GM19240 (cell line): Measurements from ENCODE around the gene ARHGEF16.

ENCODE experiments used
- DNase-seq: peaks from one replicate; pipeline ENCODE4 v3.0.0; 2011; ENCODE audit warnings: low spot score; ENCODE audit not compliant: insufficient read length

ARHGEF16 gene

DNA sequence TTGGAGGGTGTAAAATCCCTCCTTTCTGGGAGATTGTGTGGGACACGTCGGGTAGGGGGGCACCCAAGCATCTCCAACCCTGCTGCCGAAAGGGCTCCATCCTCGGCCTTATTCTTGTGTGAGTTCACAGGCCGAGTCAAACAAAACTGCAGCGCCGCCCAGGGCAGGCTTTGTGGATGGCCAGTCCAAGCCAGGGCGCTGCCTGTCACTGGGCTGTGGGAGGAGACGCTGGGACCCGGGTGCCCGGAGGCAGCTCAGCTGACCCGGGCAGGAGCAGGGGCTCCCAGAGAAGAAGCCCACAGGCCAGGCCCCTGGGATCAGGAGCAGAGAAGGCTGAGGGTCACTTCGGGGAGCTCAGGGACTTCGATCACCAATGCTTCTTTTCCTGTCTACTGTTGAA, 31.8 kb upstream of the ARHGEF16 start:
- DNase-seq, result no peak

DNA sequence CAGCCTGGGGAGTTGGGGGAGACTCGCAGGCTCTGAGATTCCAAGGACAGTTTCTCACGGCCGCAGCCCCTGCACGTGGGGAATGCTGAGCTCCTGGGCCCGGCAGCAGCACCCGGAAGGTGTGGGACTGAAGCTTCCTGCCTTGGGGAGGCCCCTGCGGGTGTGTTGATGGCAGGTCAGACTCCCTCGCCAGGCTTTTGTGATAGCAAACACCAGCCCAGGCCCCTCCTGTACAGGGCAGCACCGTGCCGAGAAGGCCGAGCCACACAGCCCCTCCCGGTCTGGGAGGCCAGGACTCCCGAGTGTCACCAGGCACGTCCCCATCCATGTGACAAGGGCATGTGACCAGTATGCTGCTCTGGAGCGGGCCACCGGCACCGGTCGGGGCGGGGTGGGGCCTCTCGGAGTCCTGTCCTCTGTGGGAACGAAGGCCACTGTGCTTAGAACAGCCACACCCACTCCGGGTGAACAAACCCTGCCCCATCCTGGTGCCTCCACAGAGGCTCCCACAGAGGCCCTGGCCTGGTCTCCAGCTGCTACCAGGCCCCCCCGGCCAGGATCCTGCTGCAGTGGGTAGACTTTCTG, 31.1 kb upstream of the ARHGEF16 start:
- DNase-seq, result no peak

DNA sequence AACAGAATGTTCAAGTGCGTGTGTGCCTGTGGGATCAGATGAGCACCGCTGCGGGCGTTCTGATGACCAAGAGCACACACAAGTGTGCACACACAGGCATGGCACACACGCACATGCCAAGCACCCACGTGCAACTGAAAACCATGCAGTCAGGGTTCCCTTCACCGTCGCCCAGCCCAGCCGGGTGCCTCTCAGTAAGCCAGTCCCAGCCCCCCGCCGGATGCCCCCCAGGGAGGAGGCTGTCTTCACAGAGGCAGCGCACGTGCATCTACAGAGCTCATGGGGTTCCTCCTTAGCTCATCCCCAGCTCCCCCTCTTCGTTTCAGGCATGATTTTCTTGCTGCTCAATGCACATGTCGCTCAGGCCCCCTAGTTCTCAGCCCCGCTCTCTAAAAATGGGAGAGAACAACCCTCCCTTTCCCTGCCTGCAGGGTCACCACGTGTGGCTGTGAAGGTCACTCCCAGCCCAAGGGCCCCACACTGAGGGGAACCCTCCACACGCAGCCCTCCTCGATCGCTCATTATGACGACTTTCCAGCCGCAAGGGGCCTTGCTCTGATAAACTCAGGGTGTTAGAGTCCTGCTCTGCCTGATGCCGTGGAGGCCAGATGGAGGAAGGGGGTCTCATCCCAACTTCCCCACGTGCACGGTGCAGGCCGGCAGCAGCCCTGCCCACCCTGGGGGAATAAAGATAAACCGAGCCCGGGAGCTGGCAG, 30.4 kb upstream of the ARHGEF16 start:
- DNase-seq, result no peak

DNA sequence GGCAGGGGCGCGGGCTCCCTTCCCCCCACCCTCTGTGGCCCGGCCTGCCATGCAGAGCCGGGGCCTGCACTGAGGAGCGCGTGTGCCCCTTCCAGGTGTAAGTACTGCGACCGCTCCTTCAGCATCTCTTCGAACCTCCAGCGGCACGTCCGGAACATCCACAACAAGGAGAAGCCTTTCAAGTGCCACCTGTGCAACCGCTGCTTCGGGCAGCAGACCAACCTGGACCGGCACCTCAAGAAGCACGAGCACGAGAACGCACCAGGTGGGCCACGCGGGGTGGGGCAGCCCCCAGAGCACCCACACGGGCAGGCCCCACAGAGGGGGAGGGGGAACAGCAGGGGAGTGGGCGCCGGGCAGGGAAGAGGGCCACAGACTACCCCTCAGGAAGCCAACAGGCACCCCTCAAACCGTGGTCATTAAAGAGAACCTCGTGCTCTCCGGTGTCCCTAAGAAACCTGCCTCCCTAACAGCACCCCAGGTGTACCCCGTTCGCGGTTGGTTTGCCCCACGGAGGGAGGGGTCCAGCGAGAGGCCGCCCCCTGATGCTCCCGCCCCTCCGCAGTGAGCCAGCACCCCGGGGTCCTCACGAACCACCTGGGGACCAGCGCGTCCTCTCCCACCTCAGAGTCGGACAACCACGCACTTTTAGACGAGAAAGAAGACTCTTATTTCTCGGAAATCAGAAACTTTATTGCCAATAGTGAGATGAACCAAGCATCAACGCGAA, 28.8 kb upstream of the ARHGEF16 start:
- DNase-seq, result no peak

DNA sequence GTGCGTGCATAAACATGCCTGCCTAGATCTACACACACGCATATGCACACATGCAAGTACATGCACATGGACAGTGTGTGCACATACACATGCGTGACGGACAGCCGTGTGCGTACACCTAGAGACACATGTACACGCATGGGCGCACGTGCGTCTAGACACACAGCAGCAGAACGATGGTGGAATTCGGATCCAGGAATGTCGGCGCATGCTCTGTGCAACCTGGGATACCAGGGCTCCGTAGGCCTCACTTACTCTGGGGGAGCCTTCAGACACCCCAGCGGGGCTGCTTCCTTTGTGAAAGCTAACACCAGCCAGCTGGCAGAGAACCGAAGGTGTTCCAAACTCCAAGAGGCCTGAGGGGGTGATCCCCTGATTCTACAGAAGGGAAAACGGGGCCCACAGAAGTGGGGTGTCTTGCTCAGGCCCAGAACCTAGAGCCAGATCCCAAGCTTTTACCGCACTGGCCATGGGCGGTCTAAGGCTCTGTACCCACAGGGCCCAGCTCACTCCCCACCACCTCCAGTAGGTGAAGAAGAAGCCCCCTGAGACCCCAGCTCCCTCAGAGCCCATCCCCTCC, 27.4 kb upstream of the ARHGEF16 start:
- DNase-seq, result no peak

DNA sequence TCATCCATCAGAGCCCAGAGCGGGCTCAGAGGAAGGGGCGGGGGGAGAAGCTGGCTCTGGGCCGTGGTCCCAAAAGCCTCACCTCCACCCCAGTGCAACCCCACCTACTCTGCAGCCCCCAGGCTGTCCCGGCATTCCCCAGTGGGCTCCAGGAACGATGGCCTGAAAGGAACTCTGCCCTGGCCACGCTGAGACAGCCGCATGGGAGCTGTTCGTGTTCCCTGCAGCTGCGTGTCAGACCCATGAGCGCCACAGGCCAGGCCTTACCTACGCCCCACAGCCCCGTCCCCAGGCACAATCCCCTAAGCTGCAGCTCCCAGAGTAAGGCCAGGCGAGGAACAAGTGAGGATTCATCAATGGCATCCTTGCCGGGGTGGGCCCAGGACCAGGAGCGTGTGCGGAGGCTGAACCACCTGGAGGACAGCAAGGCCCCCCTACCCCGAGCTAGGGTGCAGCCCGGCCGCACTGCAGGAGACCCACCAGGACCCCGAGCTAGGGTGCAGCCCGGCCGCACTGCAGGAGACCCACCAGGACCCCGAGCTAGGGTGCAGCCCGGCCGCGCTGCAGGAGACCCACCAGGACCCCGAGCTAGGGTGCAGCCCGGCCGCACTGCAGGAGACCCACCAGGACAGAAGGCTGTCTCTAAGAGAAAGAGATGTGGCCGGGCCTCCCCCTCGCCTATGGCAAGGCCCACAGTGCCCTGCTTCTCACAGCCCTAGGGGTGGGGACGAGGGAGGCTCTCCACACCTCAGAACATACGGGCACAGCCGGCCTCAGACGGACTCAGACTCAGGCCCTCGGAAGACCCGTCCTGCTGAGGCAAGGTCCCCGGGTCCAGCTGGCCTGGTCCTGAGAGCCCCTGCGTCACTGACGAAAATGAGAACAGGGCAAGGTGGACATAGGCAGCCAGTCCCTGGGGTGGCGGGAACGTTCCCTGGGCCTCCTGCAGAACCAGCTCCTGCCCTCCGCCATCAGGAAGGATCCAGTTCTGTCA, 26.5 kb upstream of the ARHGEF16 start:
- DNase-seq, result no peak

DNA sequence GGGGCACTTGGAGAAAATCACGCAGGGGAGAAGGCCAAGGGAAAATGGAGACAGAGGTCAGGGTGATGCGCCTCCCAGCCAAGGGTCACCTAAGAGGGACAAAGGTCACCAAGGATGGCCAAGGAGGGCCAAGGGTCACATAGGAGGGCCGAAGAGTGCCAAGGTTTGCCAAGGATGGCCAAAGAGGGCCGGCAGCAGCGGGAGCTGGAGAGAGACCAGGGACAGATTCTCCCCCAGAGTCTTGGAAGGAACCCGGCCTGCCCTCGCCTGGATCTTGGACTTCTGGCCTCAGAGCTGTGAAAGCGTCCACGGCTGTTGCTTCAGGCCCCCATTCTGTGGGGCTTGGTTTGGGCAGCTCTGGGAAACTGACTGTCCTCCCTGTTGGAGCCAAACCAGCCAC, 25.6 kb upstream of the ARHGEF16 start:
- DNase-seq, result no peak

DNA sequence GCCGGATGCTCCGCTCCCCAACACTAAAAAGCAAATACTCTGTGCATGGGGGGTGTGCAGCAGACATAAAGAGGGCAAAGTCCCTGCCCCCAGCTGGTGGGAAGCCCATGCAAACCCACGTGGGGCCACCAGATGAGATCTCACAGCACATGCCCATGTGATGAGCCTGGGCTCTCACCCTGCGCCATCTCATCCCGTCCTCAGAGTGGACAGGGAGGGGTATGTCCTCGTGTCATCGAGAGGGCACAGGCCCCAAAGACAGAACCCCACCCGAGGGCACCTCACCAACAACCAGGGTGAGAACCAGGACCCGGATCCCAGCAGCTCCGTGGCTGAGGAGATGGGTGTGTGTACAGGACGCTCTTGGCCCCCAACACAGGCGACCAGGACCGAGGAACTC, 25.1 kb upstream of the ARHGEF16 start:
- DNase-seq, result no peak

DNA sequence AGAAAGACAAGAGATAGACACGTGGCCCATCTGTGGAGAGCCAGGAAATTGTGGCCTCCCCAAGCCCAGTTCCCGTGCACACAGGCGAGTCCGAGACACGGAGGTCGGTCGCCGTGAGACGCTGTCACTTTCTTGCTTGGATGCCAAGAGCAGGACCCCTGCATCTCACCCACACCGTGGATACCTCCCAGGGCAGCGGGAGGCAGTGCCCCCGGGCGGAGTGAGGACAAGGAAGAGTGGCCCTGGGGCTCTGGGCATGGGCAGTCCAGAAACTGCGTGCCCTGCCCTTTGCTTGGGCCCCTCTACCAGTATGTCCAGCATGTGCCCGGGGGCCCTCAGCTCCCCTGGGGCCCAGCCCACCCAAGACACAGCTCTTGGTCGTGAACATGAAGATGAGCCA, 24.7 kb upstream of the ARHGEF16 start:
- no peak for DNase-seq

DNA sequence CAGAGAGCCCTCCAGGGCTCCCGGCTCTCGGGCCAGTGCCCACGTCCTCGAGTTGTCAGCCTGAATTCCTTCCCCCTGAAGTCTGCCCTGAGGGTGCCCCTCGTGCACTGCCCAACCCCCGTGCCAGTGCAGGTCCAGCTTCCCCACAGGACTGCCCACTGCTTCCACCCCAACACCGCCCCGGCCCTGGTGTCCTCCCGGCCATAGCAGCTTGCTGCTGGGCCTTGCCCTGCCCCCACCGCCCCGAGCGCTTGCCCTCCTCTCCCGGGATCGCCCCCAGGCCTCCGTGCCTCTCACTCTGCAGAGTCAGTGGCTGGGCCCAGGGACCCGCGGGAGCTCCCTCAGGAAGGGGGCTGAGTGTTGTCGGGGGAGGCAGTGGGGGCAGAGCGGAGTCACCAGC, 24.1 kb upstream of the ARHGEF16 start:
- no peak for DNase-seq

DNA sequence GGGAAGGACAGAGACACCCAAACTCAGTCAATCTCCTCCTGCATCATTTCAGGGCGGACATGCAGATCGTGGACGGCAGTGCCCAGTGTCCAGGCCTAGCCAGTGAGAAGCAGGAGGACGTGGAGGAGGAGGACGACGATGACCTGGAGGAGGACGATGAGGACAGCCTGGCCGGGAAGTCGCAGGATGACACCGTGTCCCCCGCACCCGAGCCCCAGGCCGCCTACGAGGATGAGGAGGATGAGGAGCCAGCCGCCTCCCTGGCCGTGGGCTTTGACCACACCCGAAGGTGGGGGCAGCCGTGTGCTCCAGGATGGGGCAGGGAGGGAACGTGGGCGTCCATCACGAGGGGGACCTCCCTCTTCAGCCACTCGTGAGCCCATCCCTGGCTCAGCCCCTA, 23.6 kb upstream of the ARHGEF16 start:
- no peak for DNase-seq

DNA sequence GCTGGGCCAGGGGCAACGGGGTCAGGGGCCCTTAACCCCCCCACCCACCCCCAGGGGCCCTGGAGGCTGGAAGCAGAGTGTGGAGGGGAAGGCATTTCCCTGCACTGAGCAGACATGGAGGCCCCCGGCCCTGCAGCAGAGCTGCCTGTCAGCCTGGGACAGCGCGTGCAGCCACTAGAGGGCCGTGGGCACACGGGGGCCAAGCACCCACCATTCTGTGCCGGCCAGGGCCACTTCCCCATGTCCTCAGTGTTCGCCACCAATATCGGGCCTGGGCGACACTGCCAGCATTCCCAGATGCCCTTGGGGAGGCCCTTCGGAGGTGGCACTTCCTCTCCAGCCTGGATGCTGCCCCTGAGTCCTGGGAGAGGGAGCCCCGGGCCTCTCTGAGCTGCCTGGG, 23.2 kb upstream of the ARHGEF16 start:
- DNase-seq, result no peak

DNA sequence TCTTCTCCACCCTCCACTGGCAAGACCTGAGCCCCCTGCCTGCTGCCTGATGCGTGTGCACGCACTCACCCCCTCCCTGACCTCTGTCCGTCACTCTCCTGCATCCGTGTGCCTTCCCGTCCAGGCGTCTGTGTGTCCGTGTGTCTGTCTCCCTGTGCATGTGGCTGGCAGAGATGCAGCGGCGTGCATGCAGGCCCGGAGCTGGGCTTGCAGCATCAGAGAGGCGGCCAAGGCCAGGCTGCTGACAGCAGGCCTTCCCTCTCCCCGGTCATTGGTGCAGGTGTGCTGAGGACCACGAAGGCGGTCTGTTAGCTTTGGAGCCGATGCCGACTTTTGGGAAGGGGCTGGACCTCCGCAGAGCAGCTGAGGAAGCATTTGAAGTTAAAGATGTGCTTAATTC, 22.8 kb upstream of the ARHGEF16 start:
- DNase-seq, result no peak

DNA sequence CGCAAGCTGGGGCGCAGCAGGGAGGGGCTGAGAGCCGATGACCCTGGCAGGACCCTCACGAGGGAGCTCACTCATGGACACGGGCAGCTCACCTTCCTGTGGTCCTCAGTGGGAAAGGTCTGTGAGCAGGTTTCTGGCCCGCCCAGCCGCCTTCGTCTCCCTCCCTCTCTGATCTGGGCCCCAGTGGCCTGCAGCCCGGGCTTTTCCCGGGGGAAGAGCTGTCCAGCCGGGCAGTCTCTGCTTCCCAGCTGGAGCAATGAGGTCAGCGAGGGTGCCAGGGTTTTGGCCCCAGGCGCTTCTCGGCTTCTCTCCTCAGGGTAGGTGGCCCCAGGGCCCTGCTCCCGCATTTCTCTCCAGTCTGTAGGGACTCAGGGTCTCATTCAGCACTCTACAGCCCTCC, 22.2 kb upstream of the ARHGEF16 start:
- DNase-seq, result no peak

DNA sequence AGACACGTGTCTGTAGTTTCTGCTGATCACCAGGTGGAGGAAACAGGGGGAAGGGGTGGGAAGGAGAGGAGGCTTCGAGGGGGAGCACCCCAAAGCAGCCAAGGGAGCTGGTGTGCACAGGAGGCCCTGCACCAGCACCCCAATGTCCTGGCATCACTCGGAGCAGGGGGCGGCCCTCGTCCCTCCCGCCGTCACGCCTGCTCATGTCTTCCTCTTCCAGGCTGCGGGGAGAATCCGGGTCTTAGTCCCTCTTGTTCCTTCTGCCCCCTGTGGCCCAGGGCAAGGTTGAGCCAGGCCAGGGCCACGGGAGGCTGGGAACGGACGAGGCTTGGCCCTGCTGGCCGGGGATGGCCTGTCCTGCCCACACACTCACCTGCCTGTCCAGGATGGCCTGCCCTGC, 21.4 kb upstream of the ARHGEF16 start:
- no peak for DNase-seq

DNA sequence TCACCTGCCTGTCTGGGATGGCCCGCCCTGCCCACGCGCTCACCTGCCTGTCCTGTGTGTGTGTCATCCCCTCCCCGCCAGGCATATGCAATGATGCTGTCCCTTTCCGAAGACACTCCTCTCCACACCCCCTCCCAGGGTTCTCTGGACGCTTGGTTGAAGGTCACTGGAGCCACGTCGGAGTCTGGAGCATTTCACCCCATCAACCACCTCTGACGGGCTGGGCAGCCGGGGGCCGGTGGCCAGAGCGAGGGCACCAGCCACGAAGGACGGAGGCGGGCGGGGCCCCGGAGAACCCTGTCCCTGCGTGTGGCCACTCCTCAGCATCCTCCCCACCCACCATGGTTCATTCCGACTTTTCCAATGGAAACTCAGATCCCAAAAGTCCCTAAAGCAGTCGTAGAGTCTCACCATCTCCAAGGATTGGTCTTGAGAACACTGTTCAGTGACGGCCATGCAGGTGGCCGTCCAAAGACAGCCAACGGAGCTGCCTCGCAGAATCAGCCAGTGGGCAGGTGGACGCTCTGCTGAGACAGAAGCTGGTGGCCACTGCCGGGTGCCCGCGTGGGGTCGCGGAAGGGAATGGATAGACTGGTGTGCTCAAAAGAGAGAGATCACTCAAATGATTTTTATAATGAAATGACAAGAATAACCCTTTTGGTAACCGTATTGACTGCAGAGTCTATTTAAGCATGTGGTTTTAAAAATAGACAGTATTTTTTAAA, 20.7 kb upstream of the ARHGEF16 start:
- no peak for DNase-seq

DNA sequence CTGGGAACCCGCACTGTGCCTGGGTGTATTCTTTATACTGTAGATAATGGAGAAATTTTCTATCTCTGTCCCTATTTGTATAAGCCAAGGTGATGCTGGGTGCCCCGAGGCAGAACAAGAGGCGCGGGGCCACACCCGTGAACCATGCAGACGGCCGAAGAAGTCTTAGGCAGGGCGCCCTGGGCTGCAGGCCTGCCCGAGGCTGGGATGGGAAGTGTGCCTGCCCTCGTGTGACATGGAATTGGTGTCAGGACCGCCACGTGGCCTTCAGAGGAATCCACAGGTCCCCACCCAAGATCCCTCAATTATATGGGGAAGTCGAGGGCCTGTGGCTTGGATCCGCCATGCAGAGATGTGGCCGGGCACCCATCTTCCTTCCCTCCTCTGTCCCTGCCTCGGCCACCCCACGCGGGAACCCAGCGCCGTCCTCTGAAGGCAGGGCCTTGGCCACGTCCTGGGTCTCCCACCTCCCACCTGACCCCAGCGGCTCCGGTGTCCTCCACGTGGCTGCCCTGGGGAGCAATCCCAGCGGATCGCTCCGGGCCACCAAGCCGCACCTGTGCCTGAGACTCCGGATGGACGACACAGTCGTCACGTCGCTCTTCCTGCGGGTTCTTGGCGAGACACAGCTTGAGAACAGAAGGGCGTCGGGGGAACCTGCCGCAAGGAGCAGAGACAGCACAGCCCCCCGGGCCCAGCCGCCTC, 19.9 kb upstream of the ARHGEF16 start:
- no peak for DNase-seq

DNA sequence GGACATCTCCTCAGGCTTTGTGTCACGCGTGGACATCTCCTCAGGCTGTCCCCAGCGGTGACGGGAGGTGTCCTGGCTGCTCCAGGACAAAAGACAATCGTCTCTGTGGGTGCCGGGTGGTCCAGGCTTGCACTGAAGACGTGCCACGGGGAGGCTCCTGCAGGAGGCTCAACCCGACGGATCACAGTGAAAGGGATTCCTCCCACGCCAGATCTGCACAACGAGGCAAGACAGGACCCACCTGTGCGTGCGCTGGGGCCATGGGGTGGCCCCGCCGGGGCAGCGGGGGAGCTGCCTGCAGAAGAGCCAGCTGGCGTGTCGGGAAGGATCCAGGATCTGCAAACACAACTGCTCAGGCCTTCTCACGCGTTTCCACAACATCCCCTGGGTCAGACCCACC, 18.8 kb upstream of the ARHGEF16 start:
- no peak for DNase-seq

DNA sequence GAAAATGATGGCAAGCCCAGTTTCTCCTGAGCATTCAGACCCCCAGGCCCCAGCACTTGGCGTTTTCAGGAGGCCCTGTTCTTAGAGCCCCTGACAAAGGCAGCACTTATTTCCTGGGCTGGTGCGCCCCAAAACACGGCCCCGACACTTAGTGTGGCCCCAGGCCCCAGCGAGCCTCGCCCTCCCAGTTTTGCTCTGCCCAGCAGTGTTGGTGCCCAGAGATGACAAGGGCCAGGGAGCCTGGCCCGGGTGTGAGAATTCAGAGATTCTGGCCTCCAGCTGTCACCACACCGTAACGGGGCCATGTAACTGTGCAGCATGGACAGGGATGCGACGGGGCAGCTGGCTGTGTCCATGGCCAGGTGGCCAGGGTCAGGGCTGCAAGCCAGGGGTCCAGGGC, 18.0 kb upstream of the ARHGEF16 start:
- DNase-seq, result no peak

DNA sequence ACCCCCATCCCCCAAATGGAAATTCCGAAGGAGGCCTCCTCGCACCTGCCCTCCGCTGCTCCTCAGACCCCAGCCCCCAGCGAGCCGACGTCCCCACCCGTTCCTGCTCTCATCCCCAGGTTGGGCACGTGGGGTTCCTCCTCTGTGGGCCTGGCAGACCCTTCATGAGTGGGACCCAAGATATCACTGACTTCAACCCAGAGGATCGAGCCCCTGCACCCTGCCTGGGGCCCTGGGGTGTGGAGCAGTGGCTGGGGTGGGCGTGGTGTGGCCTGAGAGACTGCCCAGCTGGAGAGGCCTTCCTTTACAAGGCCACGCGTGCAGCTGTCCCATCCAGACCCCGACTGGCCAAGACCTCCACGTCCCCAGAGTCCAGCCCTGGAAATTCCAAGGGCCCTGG, 17.6 kb upstream of the ARHGEF16 start:
- DNase-seq, result no peak
